GM12864 (cell line): Measurements from ENCODE around the gene FIBCD1.

ENCODE experiments used
- DNase-seq: peaks from one replicate; pipeline ENCODE4 v3.0.0-alpha.2; 2011; ENCODE audit warnings: low read depth
- H3K4me3 ChIP-seq: 2 replicates; pipeline ENCODE4 v1.5.1; 2011; ENCODE audit warnings: mild to moderate bottlenecking, low read depth, low read length, control low read depth
- CTCF ChIP-seq: IDR thresholded peaks from 2 replicates; pipeline ENCODE4 v1.5.1; 2011; ENCODE audit warnings: low read depth, mild to moderate bottlenecking, moderate library complexity, low read length, control low read depth, inconsistent platforms; ENCODE audit errors: missing control alignments

FIBCD1 gene

GRCh38 chr9:130870491-130871381, 68.3 kb downstream of the FIBCD1 start:
- H3K4me3 ChIP-seq, result no peak overlapping the region
- TF ChIP-seq CTCF, result no peak
- DNase-seq, result peak; percentile 45

GRCh38 chr9:130869250-130869649, 69.8 kb downstream of the FIBCD1 start:
- H3K4me3 ChIP-seq, result no peak overlapping the region
- no peak for TF ChIP-seq CTCF
- DNase-seq, result no peak

GRCh38 chr9:130868230-130868629, 70.8 kb downstream of the FIBCD1 start:
- H3K4me3 ChIP-seq, result no peak overlapping the region
- TF ChIP-seq CTCF, result no peak
- DNase-seq, result no peak

GRCh38 chr9:130867556-130867955, 71.5 kb downstream of the FIBCD1 start:
- no peak for DNase-seq
- no peak for TF ChIP-seq CTCF
- no peak overlapping the region for H3K4me3 ChIP-seq

GRCh38 chr9:130866474-130866965, 72.5 kb downstream of the FIBCD1 start:
- TF ChIP-seq CTCF, result peak; percentile 79
- no peak overlapping the region for H3K4me3 ChIP-seq
- no peak for DNase-seq

GRCh38 chr9:130865921-130866320, 73.1 kb downstream of the FIBCD1 start:
- H3K4me3 ChIP-seq, result no peak overlapping the region
- no peak for DNase-seq
- TF ChIP-seq CTCF, result no peak
